GM08714 (cell line): Measurements from ENCODE around the gene ATF7IP2.

Experiments
- H3K4me3 ChIP-seq: fragments of 200-500 bp; sonication (Bioruptor generic); 2 replicates; pipeline ENCODE4 v1.5.1; 2014; ENCODE audit warnings: mild to moderate bottlenecking, low read length, inconsistent platforms
- ZNF274 ChIP-seq: IDR thresholded peaks from 2 replicates; pipeline ENCODE4 v1.6.1; 2012; ENCODE audit warnings: mild to moderate bottlenecking, low read depth, low read length

The ATF7IP2 gene

GRCh38 chr16:10367616-10368188 is 18.2 kb upstream of the ATF7IP2 start:
- TF ChIP-seq ZNF274, result no peak

GRCh38 chr16:10368969-10369551 is 16.8 kb upstream of the ATF7IP2 start:
- TF ChIP-seq ZNF274, result no peak
- H3K4me3 ChIP-seq, result no peak overlapping the region

More at GRCh38 chr16:10367616-10368188, 18.2 kb upstream of the ATF7IP2 start:
- no peak overlapping the region for H3K4me3 ChIP-seq

- no peak for TF ChIP-seq ZNF274
- no peak overlapping the region for H3K4me3 ChIP-seq
Observed at GRCh38 chr16:10370096-10370726, 15.7 kb upstream of the ATF7IP2 start.

GRCh38 chr16:10371592-10371991 is 14.3 kb upstream of the ATF7IP2 start:
- H3K4me3 ChIP-seq, result no peak overlapping the region
- no peak for TF ChIP-seq ZNF274

GRCh38 chr16:10373556-10373955 is 12.3 kb upstream of the ATF7IP2 start:
- TF ChIP-seq ZNF274, result no peak
- no peak overlapping the region for H3K4me3 ChIP-seq

- TF ChIP-seq ZNF274, result no peak
- H3K4me3 ChIP-seq, result no peak overlapping the region
Observed at GRCh38 chr16:10376229-10376628, 9.6 kb upstream of the ATF7IP2 start.

- TF ChIP-seq ZNF274, result no peak
- H3K4me3 ChIP-seq, result no peak overlapping the region
Observed at GRCh38 chr16:10383626-10384025, 2.2 kb upstream of the ATF7IP2 start.

- no peak for TF ChIP-seq ZNF274
- peak overlapping the region; percentile 90 for H3K4me3 ChIP-seq
Observed at GRCh38 chr16:10386517-10387100, 748 bp downstream of the ATF7IP2 start.

- TF ChIP-seq ZNF274, result no peak
- peak overlapping the region; percentile 90; the same call in 1 of the 2 replicates for H3K4me3 ChIP-seq
Observed at GRCh38 chr16:10387188-10387617, 1.3 kb downstream of the ATF7IP2 start.

- no peak for TF ChIP-seq ZNF274
- H3K4me3 ChIP-seq, result no peak overlapping the region
Observed at GRCh38 chr16:10388988-10389387, 3.1 kb downstream of the ATF7IP2 start.

- TF ChIP-seq ZNF274, result no peak
Observed at GRCh38 chr16:10390330-10390729, 4.5 kb downstream of the ATF7IP2 start.

GRCh38 chr16:10390867-10391266 is 5.0 kb downstream of the ATF7IP2 start:
- no peak for TF ChIP-seq ZNF274
- no peak overlapping the region for H3K4me3 ChIP-seq

More at GRCh38 chr16:10390330-10390729, 4.5 kb downstream of the ATF7IP2 start:
- H3K4me3 ChIP-seq, result no peak overlapping the region

- H3K4me3 ChIP-seq, result no peak overlapping the region
- no peak for TF ChIP-seq ZNF274
Observed at GRCh38 chr16:10391339-10391738, 5.5 kb downstream of the ATF7IP2 start.

- H3K4me3 ChIP-seq, result no peak overlapping the region
- TF ChIP-seq ZNF274, result no peak
Observed at GRCh38 chr16:10402975-10403374, 17.1 kb downstream of the ATF7IP2 start.
